K562 (cell line): ENCODE data around the gene PTGR2. TPM values are rescaled to one million over a fixed set of nuclear protein-coding genes. Genes with fewer than 3 reads are reported as not detected.

Experiments
- CBX3 ChIP-seq, 2 experiments: IDR thresholded peaks; 1 replicate in 1 of 2; 2 replicates in 1 of 2; pipeline ENCODE4 v1.6.1; 2012; ENCODE audit warnings: inconsistent platforms in 2 of 2, low read length in 2 of 2, borderline replicate concordance in 1 of 2, control low read depth in 1 of 2
- FOXA1 ChIP-seq: fragments of 450-650 bp; IDR thresholded peaks from 2 replicates; pipeline ENCODE4 v1.6.1; 2016; ENCODE audit warnings: mild to moderate bottlenecking, borderline replicate concordance
- GATAD2A ChIP-seq: fragments of 450-650 bp; IDR thresholded peaks from 2 replicates; pipeline ENCODE4 v1.6.1; 2017
- GTF2A2 ChIP-seq: IDR thresholded peaks from 2 replicates; pipeline ENCODE4 v1.6.1; 2016; ENCODE audit warnings: mild to moderate bottlenecking, missing genetic modification characterization, missing compliant biosample characterization
- HBP1 ChIP-seq: fragments of 450-650 bp; formaldehyde crosslinking; IDR thresholded peaks from 2 replicates; pipeline ENCODE4 v1.4.0; 2022; ENCODE audit warnings: missing genetic modification characterization
- HSF4 ChIP-seq: fragments of 250-450 bp; sonication (Bioruptor Pico); IDR thresholded peaks from 2 replicates; pipeline ENCODE4 v2.1.2; 2022; ENCODE audit warnings: mild to moderate bottlenecking, moderate library complexity, borderline replicate concordance
- IRF2 ChIP-seq: sonication (generic); formaldehyde crosslinking; IDR thresholded peaks from 2 replicates; pipeline ENCODE4 v1.8.1; 2022; ENCODE audit warnings: mild to moderate bottlenecking, missing genetic modification reagents
- KAT2B ChIP-seq: IDR thresholded peaks from one replicate; pipeline ENCODE4 v1.6.1; 2012; ENCODE audit warnings: low read depth, mild to moderate bottlenecking, control low read depth, inconsistent platforms, low read length, moderate library complexity
- KHSRP ChIP-seq: fragments of 450-650 bp; IDR thresholded peaks from 2 replicates; pipeline ENCODE4 v1.6.1; 2017
- MAFG ChIP-seq: fragments of 450-650 bp; conservative IDR thresholded peaks from 2 replicates; pipeline ENCODE4 v1.6.1; 2016; ENCODE audit warnings: missing genetic modification characterization, missing compliant biosample characterization
- MEIS2 ChIP-seq: fragments of 450-650 bp; IDR thresholded peaks from 2 replicates; pipeline ENCODE4 v1.6.1; 2014; ENCODE audit warnings: mild to moderate bottlenecking; ENCODE audit not compliant: partially characterized antibody
- POLR2B ChIP-seq: fragments of 450-650 bp; IDR thresholded peaks from 2 replicates; pipeline ENCODE4 v1.6.1; 2018; ENCODE audit warnings: low read depth; ENCODE audit not compliant: partially characterized antibody
- PTRF ChIP-seq: fragments of 450-650 bp; IDR thresholded peaks from 2 replicates; pipeline ENCODE4 v1.6.1; 2016; ENCODE audit warnings: mild to moderate bottlenecking, missing genetic modification characterization, missing compliant biosample characterization
- RAD21 ChIP-seq, 2 experiments: fragments of 250-450 bp in 1 of 2; fragments of 450-650 bp in 1 of 2; sonication (Bioruptor Pico) in 1 of 2; formaldehyde crosslinking in 1 of 2; IDR thresholded peaks in 1 of 2; conservative IDR thresholded peaks in 1 of 2; 2 replicates each; pipeline versions ENCODE4 v1.4.0 to v1.8.0; 2020 to 2022; ENCODE audit warnings: mild to moderate bottlenecking in 2 of 2, moderate library complexity in 1 of 2
- SIN3B ChIP-seq: fragments of 450-650 bp; IDR thresholded peaks from 2 replicates; pipeline ENCODE4 v1.6.1; 2017; ENCODE audit warnings: low read depth, mild to moderate bottlenecking, moderate library complexity
- SMAD2 ChIP-seq: fragments of 150-350 bp; IDR thresholded peaks from 2 replicates; pipeline ENCODE4 v1.6.1; 2014; ENCODE audit warnings: low read depth, mild to moderate bottlenecking, low read length
- TAF15 ChIP-seq: fragments of 200-400 bp; formaldehyde crosslinking; IDR thresholded peaks from 2 replicates; pipeline ENCODE4 v1.6.1; 2017; ENCODE audit warnings: mild to moderate bottlenecking, low read depth, low read length, moderate library complexity
- TBL1XR1 ChIP-seq, 2 experiments: IDR thresholded peaks; 2 replicates each; pipeline ENCODE4 v1.6.1; 2012; ENCODE audit warnings: improper control_type of control experiment in 2 of 2, low read length in 2 of 2, mild to moderate bottlenecking in 1 of 2
- TSHZ1 ChIP-seq: fragments of 250-450 bp; sonication (Bioruptor Pico); IDR thresholded peaks from 2 replicates; pipeline ENCODE4 v1.4.0; 2020; ENCODE audit warnings: mild to moderate bottlenecking, moderate library complexity
- XRCC3 ChIP-seq: fragments of 450-650 bp; IDR thresholded peaks from 2 replicates; pipeline ENCODE4 v1.6.1; 2017; ENCODE audit warnings: mild to moderate bottlenecking, moderate library complexity
- ZBTB43 ChIP-seq: sonication (generic); formaldehyde crosslinking; IDR thresholded peaks from 2 replicates; pipeline ENCODE4 v1.8.0; 2023; ENCODE audit warnings: mild to moderate bottlenecking, missing genetic modification reagents
- ZNF583 ChIP-seq: fragments of 250-450 bp; sonication (Bioruptor Pico); IDR thresholded peaks from 2 replicates; pipeline ENCODE4 v1.4.0; 2020
- ZNF75A ChIP-seq: fragments of 450-650 bp; formaldehyde crosslinking; IDR thresholded peaks from 2 replicates; pipeline ENCODE4 v1.4.0; 2020; ENCODE audit warnings: mild to moderate bottlenecking
- ZNF77 ChIP-seq: fragments of 250-450 bp; sonication (Bioruptor Pico); IDR thresholded peaks from 2 replicates; pipeline ENCODE4 v1.5.0; 2020
- polyA plus RNA-seq, 8 experiments: library from polyadenylated mRNA; depleted of rRNA in 4 of 8; stranded (reverse) in 5 of 8; unstranded in 3 of 8; fragments of >200 nt; fragmentation: Nextera tagmentation in 2 of 8; fragmentation: Illumina TruSeq in 1 of 8; extraction: Ambion mirVana in 2 of 8; extraction: Trizol in 1 of 8; gene quantifications; 2 replicates each; pipeline versions ENCODE4 v1.2.1 to v1.2.3, GENCODE V29; 2011 to 2014; ENCODE audit warnings: inconsistent platforms in 1 of 8, missing spikeins in 1 of 8
- total RNA-seq, 7 experiments: library from RNA; depleted of rRNA in 6 of 7; stranded (reverse); fragments of >200 nt in 6 of 7; fragmentation: Illumina TruSeq in 2 of 7; extraction: Trizol in 2 of 7; gene quantifications; 2 replicates each; pipeline versions ENCODE4 v1.2.1 to v1.2.3, GENCODE V29; 2011 to 2021; ENCODE audit warnings: low replicate concordance in 1 of 7

PTGR2 gene
- total and polyA plus RNA-seq, 9 of the 15 experiments (the other 6 are each of a cell fraction or from before 2014, with no cell fraction given): 7.4 to 23.0 (median 13.0) TPM

DNA sequence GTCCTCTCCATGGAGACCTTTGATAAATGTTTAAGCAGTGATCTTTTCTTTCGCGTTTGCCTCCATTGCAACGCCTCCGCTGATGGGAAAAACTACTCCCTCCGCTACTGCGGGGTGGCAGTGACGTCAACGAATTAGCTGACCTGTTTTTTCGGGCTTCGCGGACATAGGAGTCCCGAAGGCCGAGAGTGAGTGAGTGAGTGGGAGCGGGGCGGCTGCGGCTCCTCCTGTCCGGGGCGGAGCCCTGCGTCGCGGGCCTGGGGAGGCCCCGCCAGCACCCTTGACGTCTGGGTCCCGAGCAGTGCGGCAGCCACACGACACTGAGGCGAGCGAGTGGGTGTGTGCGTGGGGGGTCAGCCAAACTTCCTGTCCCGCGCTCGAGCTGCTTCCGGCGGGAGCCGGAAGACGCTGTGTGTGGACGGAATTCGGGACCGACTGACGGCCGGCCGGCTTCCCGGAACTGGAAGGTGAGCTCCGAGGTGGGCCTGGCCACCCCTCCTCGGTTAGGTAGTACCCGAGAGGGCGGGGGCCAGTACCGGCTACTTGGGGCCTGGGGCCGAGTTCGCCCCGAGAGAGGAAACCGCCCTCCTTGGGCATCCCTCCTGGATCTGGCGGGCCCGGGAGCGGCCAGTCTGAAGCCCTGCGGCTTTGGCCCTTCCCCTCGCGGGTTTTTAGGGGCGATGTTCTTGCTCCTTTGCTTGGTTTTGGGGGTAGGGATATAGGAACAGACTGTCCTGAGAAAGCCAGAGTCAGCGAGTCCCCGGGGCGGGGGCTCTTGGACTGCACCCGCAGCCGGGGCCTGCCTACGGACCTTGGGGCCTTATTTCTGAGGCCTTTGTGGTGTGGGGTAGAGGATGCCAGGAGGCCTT, 35.1 kb downstream of the PTGR2 start, which contains the start of gene ZNF410 (continued):
- TF ChIP-seq ZNF77 (CRISPR knock-in tag): no peak
- TF ChIP-seq IRF2 (CRISPR knock-in tag): no peak
- TF ChIP-seq CBX3 (IDR thresholded peaks at IDR 0.05; ENCODE audit: borderline replicate concordance in 1 of 2, low read length in 2 of 2): no peak; a peak in 1 of 3 replicates
- no peak for TF ChIP-seq SMAD2
- TF ChIP-seq ZNF75A (CRISPR knock-in tag): no peak
- TF ChIP-seq RAD21 (CRISPR knock-in tag; conservative IDR thresholded peaks at IDR 0.05 in 1 of 2, IDR thresholded peaks at IDR 0.05 in 1 of 2): no peak
- peak; percentile 76 for TF ChIP-seq SIN3B
- TF ChIP-seq HBP1: no peak
- TF ChIP-seq FOXA1: no peak
- TF ChIP-seq KAT2B: no peak
- TF ChIP-seq MEIS2: peak; percentile 65
- peak; percentile 37 for TF ChIP-seq POLR2B
- TF ChIP-seq TAF15: no peak
- TF ChIP-seq ZNF583 (CRISPR knock-in tag): no peak
- TF ChIP-seq ZBTB43: no peak
- peak; percentile 38 for TF ChIP-seq MAFG (tag)
- TF ChIP-seq PTRF (tag): no peak
- no peak for TF ChIP-seq XRCC3
- no peak for TF ChIP-seq GTF2A2 (tag)
- TF ChIP-seq HSF4 (CRISPR knock-in tag): no peak
- TF ChIP-seq GATAD2A: no peak
- TF ChIP-seq TBL1XR1 (IDR thresholded peaks at IDR 0.05; ENCODE audit: low read length in 2 of 2): no peak; a peak in 1 of 4 replicates
- TF ChIP-seq KHSRP: no peak
- no peak for TF ChIP-seq TSHZ1 (CRISPR knock-in tag)
